Cardiac septum (tissue), 1 donor: ENCODE data around the gene GBX1. TPM values are rescaled to one million over a fixed set of nuclear protein-coding genes. Genes with fewer than 3 reads are reported as not detected.
A peak's percentile ranks its signal among the peaks of the same experiment; 100 is the strongest.

Experiments used
- DNase-seq: peaks from one replicate; pipeline ENCODE4 v3.0.0-alpha.2; 2020; ENCODE audit warnings: low spot score
- intact Hi-C: fragments of 100-400 bp; cut with DNase I; formaldehyde crosslinking; loops from one replicate; pipeline ENCODE4 v1.14.0; 2022
- total RNA-seq: library from RNA; stranded (reverse); fragmentation: NEBNext Ultra II Directional; extraction: Animal tissue kit (Norgen Biotek cat#: 25700); gene quantifications from one replicate; pipeline ENCODE4 v1.2.1, GENCODE V29; 2021
- donor health status: DM: no; HTN: no; CAD: no.

Gene GBX1
- total RNA-seq, 1 donor from 2014 or later: 0.57 TPM

GRCh38 chr7:151175793-151176311 lies 8.4 kb upstream of the GBX1 start:
- DNase-seq: no peak
- intact Hi-C loops: loop anchor here (5.0 kb wide), 1 partner anchor 66 kb away; no protein-coding TSS in a partner anchor

GRCh38 chr7:151175047-151175792 lies 7.7 kb upstream of the GBX1 start:
- no peak for DNase-seq
- intact Hi-C loops: loop anchor here (5.0 kb wide), 1 partner anchor 67 kb away; no protein-coding TSS in a partner anchor

GRCh38 chr7:151174246-151175046 lies 7.0 kb upstream of the GBX1 start:
- no peak for DNase-seq
- intact Hi-C loops: loop anchor here (5.0 kb wide), 2 partner anchors 68 to 128 kb away; no protein-coding TSS in a partner anchor

DNA sequence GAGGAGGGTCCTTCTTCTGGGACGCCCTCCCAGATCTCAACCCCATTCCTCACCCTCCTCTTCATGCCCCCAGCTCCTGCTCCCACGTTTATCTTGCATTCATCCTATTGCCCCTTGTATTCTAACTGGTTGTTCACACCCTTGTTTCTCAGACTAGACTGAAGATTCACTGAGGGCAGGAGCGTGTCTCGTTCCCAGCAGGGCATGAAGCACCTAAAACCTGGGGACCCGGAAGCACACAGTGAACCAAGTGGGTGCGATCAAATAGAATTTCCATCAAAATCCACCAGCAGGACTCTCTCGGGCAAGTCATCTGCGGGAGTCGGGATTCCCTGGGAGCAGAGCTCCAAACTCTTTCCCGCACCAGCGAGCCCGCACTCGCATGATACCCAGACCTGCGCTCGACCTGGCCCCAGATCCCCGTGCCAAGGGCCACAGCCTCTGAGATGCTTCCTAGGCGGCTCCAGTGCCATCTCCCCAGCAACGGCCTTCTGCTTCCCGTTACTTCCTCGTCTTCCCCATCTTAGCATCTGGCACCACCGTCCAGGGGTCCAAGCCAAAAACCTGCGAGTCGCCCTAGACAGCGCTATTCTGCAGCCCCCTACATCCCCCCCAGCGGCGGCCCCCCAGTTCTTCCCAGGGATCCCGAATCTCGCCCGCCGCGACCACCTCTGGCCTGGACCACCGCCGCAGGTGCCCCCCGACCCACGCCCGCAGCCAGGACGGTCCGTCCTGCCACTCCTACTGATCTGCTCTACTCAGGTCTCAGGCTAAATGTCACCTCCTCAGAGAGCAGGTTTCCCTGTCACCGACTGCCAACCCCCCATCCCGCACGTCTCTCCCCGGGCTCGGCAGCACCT lies 6.1 kb upstream of the GBX1 start:
- intact Hi-C loops: loop anchor here (5.0 kb wide), 1 partner anchor 129 kb away; no protein-coding TSS in a partner anchor
- DNase-seq: no peak

DNA sequence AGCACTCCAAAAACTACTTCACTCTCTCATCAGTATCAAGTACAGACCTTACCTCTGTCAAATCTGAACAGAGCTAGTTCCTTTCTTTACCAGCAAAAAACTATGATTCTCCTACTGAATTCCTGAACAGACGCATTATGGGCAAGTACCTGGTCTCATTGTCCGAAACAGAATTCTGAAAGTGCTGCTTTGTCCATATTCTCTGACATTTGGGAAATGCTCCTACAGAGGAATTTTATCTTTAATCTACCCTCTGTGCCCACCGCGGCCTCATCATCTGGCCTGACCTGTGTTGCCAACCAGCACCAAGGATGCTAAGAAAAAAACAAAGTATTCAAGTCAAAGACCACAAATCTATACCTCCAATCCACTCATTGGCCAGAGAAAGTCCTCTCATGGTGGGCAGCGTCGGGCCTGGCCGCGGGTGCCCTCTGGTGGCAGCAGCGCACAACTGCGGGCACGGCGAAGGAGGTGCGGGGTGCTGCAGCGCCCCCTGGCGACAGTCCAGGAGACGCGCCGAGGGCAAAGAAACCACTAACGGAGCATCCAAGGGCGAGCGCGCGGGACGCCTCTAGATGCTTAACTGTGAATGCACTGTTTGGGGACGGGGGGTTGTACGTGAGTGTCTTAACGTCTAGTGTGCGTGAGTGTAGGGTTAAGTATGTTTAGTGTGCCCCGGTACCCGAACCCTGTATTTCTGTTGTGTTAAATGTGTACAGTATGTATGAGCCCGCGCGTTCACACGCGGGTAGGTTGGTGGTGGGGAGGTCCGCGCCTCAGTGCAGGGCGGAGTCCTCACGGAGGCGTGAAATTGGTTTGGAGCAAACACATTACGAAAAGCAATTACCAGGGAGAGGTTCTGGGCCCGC lies 5.0 kb upstream of the GBX1 start:
- peak; percentile 93 for DNase-seq
- intact Hi-C loops: loop anchor here (5.0 kb wide), 1 partner anchor 130 kb away; no protein-coding TSS in a partner anchor

DNA sequence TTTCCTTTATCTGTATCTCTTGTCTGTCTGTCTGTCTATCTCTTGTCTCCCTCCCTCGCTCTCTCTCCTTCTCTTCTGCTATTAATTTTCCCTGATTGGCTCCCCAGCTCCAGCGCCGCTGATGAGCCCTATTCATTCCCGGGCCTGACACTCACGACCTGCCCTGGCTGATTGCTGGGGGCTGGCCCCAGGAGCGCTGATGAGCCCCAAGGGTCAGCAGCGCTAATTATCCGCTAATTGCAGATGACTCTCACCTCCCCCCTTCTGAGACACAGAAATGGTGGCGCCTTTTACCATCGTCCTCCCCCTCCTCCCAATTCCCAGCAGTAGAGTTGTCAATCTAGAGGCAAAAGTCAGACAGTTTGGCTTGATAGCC lies 1.3 kb upstream of the GBX1 start:
- no peak for DNase-seq
- intact Hi-C loops: no loop called here

DNA sequence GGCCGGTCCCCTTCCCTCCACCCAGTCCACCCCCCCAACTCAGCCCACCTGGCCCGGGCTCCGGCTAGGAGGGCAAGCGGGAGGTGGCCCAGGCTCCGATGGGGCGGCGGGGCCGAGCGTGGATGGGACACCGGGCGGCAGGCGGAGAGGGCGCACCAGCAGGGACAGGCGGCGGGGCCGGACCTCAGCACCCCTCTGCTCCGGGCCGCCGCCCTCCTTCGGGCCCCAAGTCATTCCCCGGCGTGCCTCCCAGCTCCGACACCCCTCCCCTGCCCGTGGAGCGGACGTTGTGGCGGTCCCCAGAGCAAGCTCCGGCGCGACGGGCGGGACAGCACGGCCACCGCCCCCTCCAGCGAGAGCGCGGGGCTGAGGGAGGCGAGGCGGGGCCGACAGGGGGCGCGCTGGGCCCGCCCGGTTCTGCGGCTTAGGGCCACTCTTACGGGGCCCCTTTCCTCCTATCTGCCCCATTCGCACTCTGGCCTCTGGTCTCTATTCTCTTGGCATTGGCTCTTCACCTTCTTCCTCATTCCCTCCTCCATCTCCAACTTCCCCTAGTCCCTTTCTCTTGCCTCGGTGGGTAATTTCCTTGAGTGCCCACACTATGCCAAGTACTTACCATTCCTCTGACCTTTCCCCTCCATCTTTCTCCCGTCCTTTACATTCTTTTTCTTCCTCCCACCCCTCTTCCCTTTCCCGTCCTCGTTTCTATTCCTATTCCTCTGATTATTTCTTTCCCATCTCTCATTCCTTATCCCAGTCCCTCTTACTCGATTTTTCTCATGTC lies 701 bp upstream of the GBX1 start:
- no peak for DNase-seq
- intact Hi-C loops: no loop called here

DNA sequence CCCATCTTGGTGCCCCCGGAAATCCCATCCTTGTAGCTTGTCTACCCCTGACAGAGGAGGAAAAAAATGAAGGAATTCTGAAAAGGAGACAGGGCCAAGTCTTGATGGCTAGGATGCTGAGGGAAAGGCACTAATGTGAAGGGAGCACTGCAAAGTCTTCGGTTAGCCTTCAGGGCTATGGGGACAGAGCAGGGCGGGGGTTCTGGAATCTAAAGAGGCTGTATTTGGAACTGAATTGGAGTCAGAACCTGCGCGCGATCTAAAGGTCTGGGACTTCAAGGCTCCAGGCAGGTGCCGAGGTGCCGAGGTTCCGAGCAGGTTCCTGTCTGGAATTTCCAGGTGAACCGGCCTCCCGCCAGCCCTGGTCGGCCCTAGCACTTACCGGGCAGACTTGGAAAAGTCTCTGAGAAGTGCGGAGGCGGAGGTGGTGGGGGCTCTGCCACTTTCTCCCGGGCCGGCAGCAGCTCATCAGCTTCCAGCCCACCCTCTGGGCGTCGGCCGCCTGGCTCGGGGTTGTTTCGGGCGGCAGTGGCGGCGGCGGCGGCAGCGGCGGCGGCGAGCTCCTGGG lies 781 bp downstream of the GBX1 start:
- DNase-seq: no peak
- intact Hi-C loops: no loop called here

GRCh38 chr7:151161757-151162156 lies 5.7 kb downstream of the GBX1 start:
- no peak for DNase-seq
- intact Hi-C loops: no loop called here

DNA sequence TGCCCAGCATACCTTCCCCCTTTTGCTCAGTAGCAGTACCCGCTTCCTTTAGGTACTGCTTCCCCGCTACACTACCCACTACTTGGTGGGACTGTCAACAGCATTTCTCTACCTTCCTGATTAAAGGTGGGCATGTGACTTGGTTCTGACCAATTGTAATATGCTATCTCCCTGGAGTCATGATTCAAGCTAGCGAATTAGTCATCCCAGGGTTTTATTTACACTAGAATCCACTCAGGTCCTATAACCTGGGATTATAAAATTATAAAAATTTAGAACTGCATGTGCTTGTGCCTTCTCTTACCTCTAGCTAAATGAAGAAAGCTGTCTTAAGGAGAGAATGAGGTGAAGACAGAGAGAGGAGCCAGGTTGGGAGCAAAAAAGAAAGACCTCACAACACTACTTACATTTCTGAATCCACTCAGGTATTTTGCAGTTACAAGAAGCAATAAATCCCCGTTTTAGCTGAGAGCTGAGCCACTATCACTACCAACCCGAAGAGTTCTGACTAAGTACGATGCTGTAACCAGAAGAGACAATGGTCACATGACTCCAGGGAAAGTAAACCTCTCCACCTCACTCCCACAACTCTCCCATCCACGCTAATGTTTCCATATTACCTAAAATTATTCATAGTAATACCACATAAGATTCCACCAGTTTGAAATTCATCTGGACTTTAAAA lies 9.7 kb downstream of the GBX1 start:
- intact Hi-C loops: no loop called here
- no peak for DNase-seq

- no peak for DNase-seq
- intact Hi-C loops: no loop called here
These were observed 14.6 kb downstream of the GBX1 start for GRCh38 chr7:151152643-151153513.

- intact Hi-C loops: no loop called here
- no peak for DNase-seq
These were observed 17.1 kb downstream of the GBX1 start for GRCh38 chr7:151150388-151150787.

- no peak for DNase-seq
- intact Hi-C loops: no loop called here
These were observed 18.9 kb downstream of the GBX1 start for GRCh38 chr7:151148319-151149259.

DNA sequence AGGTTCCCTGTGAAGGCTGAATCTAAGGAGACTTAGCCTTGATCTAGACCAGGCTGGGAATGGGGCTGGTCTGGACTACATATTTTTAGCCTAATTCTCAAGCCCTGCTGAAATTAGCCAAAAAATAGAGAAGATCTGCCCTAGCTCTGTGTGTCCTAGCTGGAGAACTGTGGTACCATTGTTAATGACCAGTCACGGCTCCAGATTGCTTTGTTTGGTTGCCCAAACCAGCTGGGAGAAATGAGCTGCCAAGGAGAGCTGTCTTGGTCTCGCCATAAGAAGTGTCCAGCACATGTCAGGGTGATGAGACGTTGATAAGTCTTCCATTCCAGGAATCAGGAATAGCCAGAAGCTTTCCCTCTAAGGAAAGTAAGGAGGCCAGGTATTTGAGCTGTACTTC lies 20.7 kb downstream of the GBX1 start:
- no peak for DNase-seq
- intact Hi-C loops: no loop called here

DNA sequence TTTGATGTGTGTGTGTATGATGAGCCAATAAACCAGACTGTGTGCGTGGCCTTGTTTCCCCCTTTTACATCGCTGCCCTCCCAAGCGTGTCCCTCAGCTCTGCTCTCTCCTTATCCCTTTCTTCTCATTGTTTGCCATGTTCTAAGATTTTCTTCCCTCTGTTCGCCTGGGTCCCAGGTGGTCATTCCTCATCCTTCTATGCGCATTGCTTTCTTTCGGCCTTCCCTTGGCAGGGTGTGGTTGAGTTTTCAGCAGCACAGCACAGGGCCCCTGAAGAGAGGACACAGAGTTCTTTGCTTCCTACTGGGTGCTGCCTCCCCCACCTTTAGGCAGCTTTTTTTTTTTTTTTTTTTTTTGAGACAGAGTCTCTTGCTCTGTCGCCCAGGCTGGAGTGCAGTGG lies 23.1 kb downstream of the GBX1 start:
- intact Hi-C loops: no loop called here
- no peak for DNase-seq
